ENCODE data around the gene KCNJ9. TPM values are rescaled to one million over a fixed set of nuclear protein-coding genes. Genes with fewer than 3 reads are reported as not detected.
A peak's percentile ranks its signal among the peaks of the same experiment; 100 is the strongest.

The KCNJ9 gene
- total RNA-seq, 1 experiment from 2014 or later = not detected

DNA sequence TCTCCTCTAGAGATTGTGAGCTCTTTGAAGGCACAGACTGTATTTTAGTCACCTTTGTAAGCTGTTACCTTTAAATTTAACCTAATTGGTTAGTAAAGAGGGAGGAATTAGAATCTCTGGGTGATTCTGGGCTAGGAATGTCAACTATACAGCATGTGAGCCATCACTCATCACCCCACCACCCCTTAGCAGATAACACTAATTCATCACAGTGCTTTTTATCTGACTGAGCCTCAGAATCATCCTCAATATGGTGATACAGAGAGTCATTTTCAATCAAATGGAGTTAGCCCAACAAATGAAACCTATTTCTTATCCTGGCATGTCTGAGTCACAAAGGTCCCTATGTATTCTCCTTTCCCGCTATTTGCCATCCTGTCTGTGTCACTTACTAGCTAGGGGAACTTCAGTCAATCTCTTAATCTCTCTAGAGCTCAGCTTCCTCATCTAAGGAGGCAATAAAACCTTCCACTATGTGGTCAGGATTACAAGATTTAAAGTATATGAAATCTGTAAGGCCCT lies 24.6 kb upstream of the KCNJ9 start:
- Histone ChIP-seq H3F3A (ENCODE audit: insufficient read depth, low read depth) (no peaks in the 10 kb centered on the region), H3K4me2 (no peak overlapping the region), H3K9me3 (ENCODE audit: insufficient read depth, low read depth) (no peaks in the 10 kb centered on the region), H3K79me2 (ENCODE audit: low read depth) (no peaks in the 10 kb centered on the region), H3K36me3 (ENCODE audit: low read depth) (no peaks in the 10 kb centered on the region), H3K9me2 (ENCODE audit: insufficient read depth) (no peaks in the 10 kb centered on the region), H3K4me3 (no peak overlapping the region), H3K27ac (no peak overlapping the region), H3K27me3 (ENCODE audit: insufficient read depth, low read depth) (peaks cover 85% of the 10 kb centered on the region), H2AFZ (no peak overlapping the region), H3K4me1 (replicated peaks; ENCODE audit: insufficient read depth) (peaks cover 6% of the 10 kb centered on the region; the same call in 1 of the 2 replicates), H4K20me1 (ENCODE audit: insufficient read depth) (no peaks in the 10 kb centered on the region)
- no TSS peak for BruUV-seq (replicated peaks)
- no peak for TF ChIP-seq EZH2 (IDR thresholded peaks at IDR 0.05; ENCODE audit: low read depth)
- TF ChIP-seq, protein P1, sequence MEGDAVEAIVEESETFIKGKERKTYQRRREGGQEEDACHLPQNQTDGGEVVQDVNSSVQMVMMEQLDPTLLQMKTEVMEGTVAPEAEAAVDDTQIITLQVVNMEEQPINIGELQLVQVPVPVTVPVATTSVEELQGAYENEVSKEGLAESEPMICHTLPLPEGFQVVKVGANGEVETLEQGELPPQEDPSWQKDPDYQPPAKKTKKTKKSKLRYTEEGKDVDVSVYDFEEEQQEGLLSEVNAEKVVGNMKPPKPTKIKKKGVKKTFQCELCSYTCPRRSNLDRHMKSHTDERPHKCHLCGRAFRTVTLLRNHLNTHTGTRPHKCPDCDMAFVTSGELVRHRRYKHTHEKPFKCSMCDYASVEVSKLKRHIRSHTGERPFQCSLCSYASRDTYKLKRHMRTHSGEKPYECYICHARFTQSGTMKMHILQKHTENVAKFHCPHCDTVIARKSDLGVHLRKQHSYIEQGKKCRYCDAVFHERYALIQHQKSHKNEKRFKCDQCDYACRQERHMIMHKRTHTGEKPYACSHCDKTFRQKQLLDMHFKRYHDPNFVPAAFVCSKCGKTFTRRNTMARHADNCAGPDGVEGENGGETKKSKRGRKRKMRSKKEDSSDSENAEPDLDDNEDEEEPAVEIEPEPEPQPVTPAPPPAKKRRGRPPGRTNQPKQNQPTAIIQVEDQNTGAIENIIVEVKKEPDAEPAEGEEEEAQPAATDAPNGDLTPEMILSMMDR (conservative IDR thresholded peaks at IDR 0.05) = no peak
- intact Hi-C loops (cut with micrococcal nuclease; ENCODE audit: unreplicated experiment) = no loop called here
- CTCF ChIA-PET = no interaction called here
- POLR2A ChIA-PET (ENCODE audit: unreplicated experiment) = no interaction called here
- no peak for DNase-seq

DNA sequence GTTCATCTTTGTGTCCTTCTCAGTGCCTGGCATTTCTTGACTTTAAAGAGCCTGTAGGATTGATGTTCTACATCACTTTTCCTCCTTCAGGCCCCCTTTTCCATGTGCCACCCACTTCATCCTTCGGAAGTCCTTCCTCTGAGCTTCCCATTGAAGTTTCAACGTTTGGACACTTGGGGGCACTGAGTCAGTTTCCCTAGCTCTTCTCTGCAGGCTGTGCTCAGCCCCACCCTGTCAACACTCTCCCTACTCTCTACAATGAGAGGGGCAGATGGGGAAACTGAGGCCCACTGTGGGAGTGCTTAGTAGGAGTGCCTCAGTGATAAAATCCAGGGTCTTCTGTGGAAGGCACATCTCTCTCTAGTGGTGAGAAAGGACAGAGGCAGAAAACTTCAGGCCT lies 23.3 kb upstream of the KCNJ9 start:
- Histone ChIP-seq H3K79me2 (ENCODE audit: low read depth) (no peaks in the 10 kb centered on the region), H3K4me3 (no peak overlapping the region), H3F3A (ENCODE audit: insufficient read depth, low read depth) (no peaks in the 10 kb centered on the region), H3K27me3 (ENCODE audit: insufficient read depth, low read depth) (peaks cover 71% of the 10 kb centered on the region), H3K4me1 (replicated peaks; ENCODE audit: insufficient read depth) (peaks cover 6% of the 10 kb centered on the region; the same call in 1 of the 2 replicates), H3K27ac (no peak overlapping the region), H2AFZ (no peak overlapping the region), H3K36me3 (ENCODE audit: low read depth) (no peaks in the 10 kb centered on the region), H3K4me2 (no peak overlapping the region), H3K9me3 (ENCODE audit: insufficient read depth, low read depth) (no peaks in the 10 kb centered on the region), H3K9me2 (ENCODE audit: insufficient read depth) (no peaks in the 10 kb centered on the region), H4K20me1 (ENCODE audit: insufficient read depth) (no peaks in the 10 kb centered on the region)
- CTCF ChIA-PET = interaction anchor here (0.6 to 1.1 kb wide), 3 partner anchors 11 to 21 kb away, joined by 4 read pairs; no protein-coding TSS in a partner anchor
- no peak for DNase-seq
- TF ChIP-seq, protein P1 (conservative IDR thresholded peaks at IDR 0.05) = no peak; the same call in 1 of the 2 replicates
- no peak for TF ChIP-seq EZH2 (IDR thresholded peaks at IDR 0.05; ENCODE audit: low read depth)
- intact Hi-C loops (cut with micrococcal nuclease; ENCODE audit: unreplicated experiment) = no loop called here
- no TSS peak for BruUV-seq (replicated peaks)
- POLR2A ChIA-PET (ENCODE audit: unreplicated experiment) = no interaction called here

DNA sequence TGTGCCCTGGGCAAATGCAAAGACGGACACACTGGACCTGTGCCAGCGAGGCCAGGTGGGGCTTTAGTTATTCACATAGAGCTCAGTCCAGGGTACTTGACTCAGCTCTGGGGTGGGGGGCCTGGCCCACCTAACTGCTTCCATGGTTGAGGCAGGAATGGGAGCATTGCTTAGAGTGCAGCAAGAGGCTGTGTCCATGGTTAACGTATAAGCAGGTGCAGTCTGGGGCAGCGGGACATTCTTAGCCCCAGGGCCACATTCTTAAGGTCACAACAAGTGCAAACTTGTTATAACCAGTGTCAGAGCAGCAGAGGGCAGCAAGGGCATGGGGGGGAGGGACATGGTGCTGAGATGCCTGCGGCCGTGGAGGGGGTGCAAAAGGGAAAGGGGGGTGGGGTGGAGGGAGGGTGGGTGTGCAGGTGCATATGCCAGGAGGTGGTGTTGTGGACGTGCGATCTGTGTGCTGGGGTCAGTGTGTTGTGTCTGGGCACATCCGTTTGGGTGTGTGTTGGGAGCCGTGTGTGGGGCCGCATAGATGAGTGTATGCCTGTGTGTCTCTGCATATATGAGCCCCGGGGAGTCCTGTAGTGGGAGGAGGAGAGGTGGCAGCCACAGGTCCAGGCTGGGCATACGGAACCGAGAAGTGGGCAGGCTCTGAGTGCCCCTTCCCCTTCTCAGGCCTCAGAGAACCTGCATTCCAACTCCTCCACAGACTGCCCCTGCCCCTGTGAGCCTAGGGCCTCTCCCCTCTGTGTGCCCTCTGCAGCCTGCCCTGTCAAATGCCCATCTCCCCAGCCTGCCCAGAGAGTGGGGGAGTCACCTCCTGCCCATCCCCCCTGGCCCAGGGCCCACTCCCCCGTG lies 19.7 kb upstream of the KCNJ9 start:
- DNase-seq = peak in 1 of 2 experiments; percentile 43
- ChIA-PET POLR2A (ENCODE audit: unreplicated experiment) (no interaction called here), CTCF (no interaction called here)
- Histone ChIP-seq H3K27me3 (ENCODE audit: insufficient read depth, low read depth) (peaks cover 40% of the 10 kb centered on the region), H3K36me3 (ENCODE audit: low read depth) (no peaks in the 10 kb centered on the region), H3K4me1 (replicated peaks; ENCODE audit: insufficient read depth) (peaks cover 6% of the 10 kb centered on the region; the same call in 1 of the 2 replicates), H4K20me1 (ENCODE audit: insufficient read depth) (no peaks in the 10 kb centered on the region), H3K79me2 (ENCODE audit: low read depth) (no peaks in the 10 kb centered on the region), H2AFZ (no peak overlapping the region), H3K9me3 (ENCODE audit: insufficient read depth, low read depth) (no peaks in the 10 kb centered on the region), H3K27ac (no peak overlapping the region), H3K4me3 (no peak overlapping the region), H3K9me2 (ENCODE audit: insufficient read depth) (no peaks in the 10 kb centered on the region), H3K4me2 (peak overlapping the region; percentile 59), H3F3A (ENCODE audit: insufficient read depth, low read depth) (no peaks in the 10 kb centered on the region)
- intact Hi-C loops (cut with micrococcal nuclease; ENCODE audit: unreplicated experiment) = no loop called here
- TF ChIP-seq EZH2 (IDR thresholded peaks at IDR 0.05; ENCODE audit: low read depth) = no peak
- TF ChIP-seq, protein P1 (conservative IDR thresholded peaks at IDR 0.05) = no peak
- BruUV-seq (replicated peaks) = no TSS peak

Data from PC-9 (cell line).